Measurements from ENCODE around the gene EPHB1.

EPHB1 gene

DNA sequence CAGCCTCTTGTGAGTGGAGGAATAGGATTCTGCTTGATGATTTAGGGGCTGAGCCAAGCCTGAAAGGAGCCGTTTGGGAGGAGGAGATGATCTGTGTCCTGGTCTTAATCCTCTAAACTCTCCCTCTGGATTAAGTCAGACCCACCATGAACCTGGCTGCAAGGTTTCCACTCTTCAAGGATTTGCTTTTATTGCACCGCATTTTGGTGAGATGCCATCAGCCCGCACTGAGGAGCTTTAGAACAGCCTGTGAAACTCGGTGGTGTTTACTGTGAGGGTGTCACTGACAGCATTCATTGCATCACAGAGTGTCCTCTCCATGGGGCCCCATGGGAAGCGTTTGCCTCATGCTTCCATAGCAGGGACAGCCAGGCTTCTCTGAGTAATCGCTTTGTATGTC lies 59.2 kb downstream of the EPHB1 start:
- no peak for DNase-seq

DNA sequence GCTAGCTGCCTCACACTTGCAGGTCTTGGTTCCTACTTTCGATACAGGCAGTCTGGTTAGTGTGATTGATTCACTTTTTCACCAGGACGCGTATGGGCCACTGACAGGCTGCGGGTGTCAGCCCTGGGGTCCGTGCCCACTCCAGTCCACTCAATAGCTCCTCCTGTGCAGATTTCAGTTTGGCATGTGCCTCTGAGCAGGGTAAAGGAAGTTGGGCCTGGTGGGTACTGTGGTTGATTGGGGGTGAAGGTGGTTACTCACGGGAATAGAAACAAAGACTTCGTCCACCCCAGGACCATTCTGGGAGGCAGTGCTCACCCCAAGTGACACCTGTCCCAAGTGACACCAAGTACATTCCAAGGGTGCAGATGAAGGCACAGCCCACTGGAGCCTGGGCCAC lies 62.3 kb downstream of the EPHB1 start:
- no peak for DNase-seq

DNA sequence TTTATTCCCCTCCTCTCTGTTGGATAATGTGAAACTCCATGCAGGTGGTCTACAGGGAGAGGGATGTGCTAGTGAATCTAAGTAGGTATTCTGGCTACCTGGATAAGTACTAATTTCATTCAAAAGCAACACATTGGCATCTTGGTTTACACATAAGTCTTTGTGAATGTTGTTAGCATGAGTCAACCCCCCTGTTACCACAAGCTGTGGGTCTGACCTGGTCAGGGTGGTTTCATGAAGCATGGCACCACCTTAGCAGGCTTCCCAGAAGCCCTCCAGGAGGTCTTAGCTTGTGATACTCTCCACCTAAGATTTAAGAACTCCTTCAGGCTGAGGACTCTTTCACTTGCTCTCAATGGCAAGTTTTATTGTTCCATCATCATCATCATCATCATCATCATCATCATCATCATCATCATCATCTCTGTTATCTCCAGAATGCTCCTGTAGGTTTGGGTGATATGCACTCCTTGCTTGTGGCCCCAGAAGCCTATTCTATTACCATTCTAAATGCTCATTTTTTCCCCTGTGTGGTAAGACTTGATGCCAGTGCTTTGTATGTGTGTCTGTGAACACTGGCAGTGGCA lies 62.8 kb downstream of the EPHB1 start:
- no peak for DNase-seq

DNA sequence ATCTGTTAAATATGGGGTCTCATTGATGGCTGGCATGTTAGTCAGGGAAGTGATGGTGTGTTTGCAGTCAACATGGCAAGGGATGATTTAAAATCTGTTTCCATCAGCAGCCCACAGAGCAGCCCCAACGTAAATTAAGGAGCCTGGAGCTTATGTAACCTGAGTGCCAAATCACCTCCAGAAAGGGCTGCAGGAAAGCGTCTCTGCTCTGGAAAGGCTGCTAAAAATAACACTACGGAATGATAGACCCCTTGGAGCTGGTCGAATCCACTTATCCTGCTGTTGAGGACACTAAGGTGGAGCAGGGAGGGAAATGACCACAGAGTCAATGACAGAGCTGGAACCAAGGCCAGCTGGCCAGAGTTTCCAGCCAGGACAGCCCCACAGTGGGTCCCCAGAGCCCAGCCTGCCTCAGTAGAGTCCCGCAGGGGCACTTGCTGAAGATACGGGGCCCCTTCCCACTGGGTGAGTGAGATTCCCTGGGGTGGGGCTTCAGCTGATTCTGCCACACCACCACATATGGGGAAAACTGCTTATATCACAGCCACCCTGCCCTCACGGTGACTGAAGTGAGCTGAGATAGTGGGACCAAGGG lies 63.5 kb downstream of the EPHB1 start:
- no peak for DNase-seq

DNA sequence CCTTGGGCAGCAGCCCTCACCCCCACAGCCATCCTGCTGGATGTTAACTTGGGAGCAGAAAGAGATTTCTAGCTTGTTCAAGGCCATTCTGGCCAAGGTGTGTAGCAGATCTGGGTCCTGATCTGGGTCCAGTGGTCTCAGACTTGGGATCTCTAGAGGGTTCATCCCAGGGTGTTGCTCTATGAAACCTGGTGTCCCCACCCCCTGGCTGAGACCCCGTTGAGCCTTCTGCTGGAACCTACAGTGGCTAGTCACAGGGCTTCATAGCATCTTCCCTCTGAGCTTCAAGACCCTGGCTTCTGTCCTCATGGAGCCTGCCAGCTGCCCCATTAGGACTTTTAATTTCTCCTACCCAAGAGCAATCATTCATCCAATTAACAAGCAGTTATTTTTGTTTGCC lies 64.3 kb downstream of the EPHB1 start:
- no peak for DNase-seq

DNA sequence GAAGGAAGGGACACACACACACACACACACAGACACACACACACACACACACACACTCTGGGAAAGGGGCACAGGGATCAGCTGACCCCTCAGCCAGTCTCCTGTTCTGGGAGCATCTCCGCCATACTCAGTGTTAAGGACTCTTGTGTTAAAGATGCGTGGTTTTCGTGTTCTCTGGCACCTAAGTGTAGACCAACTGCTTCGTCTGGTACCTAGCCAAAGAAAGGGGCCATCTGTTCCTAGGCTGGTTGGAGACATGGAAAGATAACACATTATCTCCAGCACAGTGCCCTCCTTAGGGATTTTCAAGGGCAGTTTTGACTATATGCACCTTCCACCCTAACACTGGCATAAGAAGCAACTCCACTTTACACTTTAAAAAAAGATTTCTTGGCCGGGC lies 65.1 kb downstream of the EPHB1 start:
- DNase-seq = no peak

DNA sequence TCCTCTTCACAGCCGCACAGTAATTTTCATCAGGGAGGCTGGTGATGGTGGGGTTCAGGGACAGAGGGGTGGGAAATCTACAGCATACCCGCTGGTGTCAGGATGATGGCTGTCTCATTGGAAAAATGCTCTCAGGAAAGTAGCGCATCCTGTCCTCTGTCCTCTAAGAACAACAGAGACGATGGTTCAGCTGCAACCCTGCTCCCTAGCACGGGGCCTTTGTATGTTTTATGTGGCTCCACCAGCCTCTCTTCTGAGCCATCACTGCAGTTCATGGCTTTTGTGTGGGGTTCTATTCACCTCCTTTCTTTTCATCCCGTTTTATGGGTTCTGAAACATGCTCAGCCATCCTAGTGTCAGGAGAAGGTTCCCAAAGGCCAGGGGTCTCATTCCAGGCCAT lies 68.9 kb downstream of the EPHB1 start:
- no peak for DNase-seq

DNA sequence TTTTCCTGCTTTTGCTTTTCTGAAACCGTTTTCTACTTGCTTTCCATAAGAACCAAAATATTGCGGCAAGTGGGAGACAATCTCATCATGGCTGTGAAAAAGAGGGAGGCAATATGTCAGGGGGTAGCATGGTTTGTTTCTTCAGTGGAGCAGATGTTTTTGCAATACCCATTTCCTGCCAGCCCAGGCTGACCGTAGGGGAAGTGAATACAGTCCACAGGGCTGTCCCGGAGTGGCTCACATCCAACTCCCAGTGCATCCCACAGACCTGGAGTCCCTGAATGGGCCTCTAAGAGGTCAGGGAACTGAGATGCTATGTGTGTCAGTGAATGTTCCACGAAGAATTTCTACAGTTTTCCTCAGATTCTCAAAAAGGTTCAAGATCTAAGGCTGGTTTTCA lies 69.6 kb downstream of the EPHB1 start:
- no peak for DNase-seq

DNA sequence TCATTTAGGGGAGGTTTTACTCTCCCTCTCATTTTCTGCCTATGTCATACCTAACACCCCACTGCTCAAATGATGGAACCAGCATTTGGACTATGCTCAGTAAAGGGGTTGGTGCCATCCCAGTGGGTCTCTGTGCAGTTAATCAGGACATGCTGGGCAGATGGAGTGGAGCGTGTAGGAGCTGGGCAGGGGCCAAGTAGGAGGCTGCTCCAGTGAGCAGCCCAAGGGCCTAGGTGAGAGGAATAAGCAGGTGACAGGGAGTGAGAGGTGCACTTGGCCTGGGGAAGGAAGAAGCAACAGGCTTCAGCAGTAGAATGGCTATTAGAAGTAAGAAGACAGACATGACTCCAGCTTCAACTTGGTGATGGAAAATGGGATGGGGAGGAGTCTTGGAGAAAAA lies 72.2 kb downstream of the EPHB1 start:
- DNase-seq = no peak

DNA sequence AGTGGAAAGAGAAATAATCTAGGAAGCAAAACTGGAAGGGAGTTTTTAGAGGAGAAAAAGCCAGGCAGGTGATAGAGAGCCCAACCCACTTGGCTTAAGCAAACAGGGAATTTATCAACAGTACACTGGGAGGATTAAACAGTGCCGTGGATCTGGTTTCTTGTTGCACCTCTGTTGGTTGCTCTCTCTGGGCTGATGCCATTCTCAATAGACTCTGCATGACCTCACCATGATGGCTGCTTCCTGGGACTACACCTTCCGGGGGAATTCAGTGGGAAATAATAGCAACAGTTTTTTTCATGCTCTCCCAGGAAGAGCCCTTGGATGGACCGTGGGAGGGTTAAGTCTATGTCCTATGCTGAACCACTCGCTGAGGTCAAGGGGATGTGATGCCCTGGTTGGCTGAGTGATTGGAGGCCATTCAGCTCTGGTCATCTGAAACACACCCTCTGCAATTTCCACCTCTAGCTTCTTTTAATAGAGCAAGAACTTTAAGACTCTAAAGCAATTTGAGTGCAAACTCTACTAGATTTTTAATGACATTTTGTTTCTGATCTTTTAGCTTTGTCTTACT lies 74.2 kb downstream of the EPHB1 start:
- no peak for DNase-seq

DNA sequence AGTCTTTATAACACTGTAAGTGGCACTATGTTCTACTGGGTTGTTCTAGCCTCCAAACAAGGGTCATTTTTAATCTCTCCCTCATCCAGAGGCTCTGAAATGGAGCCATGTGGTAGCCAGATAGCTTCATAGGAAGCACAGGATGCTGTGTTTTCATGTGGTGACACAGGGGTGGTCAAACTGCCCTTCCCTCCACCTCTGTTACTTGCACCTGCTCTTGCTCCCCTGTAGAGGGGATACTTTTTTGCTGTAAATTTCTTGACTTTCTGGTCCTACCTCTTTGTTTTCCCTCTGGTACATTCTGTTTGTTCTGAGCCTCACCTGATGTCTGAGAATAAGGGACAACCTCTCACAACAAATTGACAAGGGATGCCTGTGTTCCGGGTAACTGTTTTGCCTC lies 76.8 kb downstream of the EPHB1 start:
- no peak for DNase-seq

DNA sequence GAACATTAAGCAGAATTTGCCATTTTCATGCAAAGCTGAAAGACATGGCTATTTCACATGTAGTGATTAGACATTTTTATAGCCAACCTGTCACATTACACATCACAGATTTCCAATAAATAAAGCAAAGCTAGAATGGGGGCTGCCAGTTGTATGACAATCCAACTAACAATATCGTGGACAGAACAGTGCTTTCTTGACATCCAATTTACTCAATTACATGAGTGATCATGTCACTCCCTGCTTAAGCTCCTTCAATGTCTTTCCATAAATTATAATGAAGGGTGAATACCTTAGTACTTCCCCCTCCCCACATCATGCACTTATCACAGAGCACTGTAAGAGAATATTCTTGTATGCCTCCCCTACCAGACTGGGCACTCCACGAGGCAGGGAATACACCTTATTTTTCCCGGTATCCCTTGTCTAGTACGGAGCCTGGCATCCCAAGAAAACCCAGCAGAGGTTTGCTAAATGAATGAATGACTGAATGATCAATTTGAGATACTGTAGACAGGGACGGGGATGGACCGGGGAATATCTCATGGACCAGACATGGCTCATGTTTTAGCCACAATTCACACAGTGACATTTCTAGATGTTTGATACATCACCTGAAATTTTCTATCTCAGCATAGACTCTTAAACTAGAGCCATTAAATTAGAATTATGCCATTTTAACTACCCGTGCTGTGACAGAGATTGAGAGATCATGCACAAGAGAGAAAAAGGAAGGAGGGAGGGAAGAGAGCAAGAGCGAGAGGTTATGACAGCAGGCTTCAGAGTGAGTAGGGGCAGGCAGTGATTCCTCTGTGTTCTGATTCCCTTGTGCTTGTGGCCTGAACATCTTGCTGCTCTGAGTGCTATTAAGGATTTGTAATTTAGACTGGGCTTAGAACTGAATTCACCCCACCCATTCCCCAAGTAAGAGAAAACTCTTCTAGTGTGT lies 77.7 kb downstream of the EPHB1 start:
- DNase-seq = no peak

DNA sequence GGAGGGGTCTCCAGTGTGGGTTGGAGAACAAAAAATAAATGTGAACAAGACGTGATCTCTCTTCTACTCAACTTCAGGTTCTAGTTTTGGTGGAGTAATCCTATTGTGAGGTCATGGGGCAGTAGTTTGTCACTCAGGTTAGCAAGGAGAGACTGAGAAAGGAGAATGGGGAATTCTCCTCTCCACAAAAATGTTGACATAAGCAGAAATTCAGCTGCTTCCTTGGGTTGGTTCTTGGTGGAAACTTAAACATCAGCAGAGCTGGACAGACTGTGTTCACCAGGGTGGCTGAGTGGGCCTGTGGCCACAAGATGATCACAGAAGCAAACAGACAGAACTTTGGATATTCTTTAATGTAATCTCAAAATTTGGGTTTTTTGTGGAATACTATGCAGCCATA lies 78.7 kb downstream of the EPHB1 start:
- DNase-seq = no peak

DNA sequence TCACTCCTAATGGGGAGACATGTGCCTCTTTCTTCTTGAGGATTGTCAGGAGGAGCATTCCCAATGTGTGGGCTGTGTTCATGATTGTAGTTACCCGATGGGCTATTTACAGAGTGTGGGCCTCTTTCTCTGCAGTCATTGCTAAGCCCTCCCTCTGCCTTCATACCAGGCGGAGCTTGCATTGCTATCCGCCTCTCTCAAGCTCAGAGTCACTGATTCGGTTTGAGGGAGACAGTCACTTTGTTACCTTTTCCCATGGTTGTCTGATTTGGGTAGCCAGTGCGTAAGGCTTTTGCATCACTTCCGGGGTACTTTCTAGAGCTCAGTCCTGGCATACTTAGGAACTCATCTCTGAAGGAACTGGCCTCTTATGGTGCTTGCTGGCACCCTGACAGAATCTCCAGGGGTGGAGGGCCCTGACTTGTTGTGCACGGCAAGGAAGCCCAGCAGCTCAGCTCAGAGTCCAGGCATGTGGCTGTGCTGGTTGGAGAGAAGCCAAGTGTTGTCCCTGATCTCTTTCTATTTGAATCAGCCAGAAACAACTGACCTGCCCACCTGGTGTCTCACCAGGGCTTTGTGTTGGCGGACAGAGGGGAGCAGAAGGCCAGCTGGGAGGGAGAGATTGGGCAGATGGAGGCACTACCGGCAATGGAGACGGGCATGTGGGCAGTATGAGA lies 79.8 kb downstream of the EPHB1 start:
- no peak for DNase-seq

DNA sequence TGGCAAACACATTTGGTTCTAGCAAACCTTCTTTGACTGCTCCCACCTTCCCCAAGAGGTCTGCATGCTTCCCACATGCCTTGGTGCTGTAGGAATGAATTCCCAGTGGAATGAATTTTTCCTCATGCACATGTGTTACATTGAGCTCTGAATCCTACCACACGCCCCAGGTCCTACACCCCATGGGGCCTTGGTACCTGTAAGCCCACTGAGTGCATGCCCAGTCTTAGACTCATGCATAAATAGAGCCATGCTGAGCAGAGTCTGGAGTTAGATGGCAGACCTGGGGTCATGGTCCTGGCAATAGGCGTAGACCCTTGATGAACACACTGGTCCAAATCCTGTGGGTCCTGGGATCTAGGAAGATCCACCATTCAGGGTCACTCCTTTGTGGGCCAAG lies 81.8 kb downstream of the EPHB1 start:
- no peak for DNase-seq

DNA sequence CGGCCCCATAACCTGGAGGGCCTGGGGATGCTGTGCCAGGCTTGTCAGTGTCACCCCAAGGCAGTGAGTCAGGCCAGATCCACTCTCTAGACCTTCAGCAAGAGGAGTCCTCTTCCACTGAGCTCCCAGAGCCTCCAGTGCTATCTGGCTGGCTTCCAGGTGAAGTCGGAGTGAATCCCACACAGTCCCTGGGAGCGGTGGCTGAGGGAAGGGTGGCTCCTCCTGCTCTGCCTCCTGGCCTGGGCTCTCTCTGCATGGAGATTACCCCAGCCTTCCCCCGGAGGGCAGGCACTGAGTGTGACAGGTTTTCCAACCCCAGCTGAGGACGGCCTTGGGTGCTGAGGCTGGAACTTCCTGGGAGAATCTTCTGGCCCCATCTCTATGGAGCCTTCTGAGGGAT lies 82.7 kb downstream of the EPHB1 start:
- no peak for DNase-seq

DNA sequence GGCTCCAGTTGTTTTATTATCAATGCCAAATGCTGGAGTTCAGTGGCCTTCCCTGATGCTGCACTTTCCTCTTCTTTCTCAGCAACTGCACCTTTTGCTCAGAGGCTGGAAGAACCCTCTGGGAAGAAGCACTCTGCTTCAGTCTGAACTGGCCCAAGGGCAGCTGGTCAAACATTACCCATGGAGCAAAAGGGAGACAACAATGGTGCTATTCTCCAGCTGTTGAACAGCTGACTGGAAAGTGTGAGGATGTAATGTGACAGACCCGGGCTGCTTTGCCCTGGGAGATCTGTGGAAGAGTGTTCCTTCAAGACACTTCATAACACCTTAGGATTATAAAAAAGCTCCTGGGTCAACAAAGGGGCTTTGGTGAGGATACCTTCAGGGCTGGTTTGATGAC lies 84.9 kb downstream of the EPHB1 start:
- DNase-seq = no peak

DNA sequence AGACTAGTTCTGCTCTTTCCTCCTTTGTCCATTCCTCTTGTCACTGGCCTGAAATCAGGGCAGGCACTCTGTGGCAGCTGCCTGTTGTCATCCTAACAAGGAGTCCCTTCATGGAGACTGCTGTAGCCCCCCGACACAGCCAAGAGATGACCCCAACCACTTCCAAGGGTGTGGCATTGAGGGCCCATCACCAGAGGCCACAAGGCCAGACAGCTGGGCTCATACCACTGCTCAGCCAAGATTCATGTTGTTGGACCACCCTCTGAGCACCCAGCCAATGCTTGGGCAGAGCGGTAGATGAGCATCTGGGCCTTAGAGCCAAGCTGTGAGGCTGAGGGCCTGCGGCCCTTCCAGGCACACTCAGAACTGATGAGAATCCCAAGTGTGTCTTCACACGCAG lies 85.4 kb downstream of the EPHB1 start:
- DNase-seq = no peak

DNA sequence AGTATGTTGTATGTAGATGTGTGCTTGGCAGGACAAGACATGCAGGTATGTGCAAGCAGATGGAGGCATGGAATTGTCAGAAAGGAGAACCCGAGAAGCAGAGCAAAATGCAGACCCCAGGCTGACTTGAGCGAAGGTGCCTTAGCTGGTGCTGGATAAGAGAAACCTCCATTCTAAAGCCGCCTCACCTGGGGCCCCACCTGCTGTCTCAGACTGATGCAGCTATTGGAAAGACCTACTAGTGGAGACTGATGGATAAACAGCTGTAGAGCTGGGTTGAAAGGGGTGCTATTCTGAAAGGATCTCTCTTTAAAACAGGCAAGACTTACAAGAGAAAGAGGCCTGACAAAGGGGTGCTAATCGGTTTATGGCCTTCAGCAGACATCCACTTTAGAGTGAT lies 86.2 kb downstream of the EPHB1 start:
- DNase-seq = no peak

DNA sequence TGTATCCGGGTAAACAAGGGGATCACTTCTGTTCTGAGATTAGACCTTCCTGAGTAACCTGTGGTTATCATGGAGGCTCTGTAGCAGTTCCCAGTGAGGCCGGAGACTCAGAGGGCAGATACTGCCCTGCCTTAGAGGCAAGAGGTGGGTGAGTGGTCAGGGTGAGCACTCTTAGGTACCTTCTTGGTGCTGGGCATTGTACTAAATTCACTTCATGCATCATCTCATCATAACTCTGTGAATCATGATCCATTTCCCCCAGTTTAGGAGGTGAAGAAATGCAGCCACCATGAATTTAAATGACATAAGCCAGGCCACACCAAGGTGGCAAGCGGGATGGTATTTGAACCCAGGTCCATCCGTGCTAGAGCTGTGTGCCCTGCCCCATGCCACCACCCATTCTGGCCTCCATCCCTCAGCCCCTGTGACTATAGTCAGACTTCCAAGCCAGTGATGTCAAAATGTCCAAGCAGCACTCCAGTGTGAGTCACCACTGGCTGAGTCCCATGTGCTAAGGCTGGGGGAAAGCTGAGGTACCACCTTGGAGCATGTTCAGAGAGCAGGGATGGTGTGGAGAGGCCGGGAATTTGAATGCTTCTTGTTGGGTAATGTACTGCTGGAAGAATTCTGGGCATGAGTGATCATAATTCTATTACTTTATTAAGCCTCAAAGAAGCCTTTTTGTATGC lies 88.8 kb downstream of the EPHB1 start:
- DNase-seq = no peak

DNA sequence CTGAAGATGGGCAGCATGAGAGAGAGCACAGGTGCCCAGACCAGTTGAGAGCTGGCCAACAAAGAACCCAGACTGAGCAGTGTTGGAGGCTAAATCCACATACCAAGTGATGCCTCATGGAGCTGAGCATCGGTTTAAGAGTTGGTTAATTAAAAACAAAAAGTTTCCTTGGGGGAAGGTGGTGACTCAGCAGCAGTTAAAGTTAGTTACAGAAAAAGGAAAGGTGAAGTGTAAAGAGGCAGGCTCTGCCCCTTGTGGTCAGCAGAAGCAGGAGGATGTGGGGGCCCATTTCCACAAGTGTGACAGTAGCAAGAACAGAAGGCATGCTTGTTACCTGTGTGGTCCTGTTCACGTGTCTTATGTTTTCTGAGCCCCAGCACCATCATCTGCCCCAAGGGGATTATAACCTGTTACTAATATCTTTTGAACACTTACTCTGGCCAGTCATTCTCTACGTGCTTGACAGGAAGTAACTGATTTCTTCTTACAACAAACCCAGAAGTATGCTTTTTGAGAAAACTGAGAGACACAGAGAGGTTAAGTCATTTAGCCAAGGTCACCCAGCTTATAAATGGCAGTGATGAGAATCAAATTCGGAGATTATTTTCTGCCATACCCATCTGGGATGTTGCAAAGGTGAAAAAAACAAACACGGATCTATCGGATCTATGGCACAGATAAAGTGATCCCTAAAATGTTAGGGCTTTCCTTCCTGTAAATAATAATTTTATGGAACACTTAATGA lies 91.0 kb downstream of the EPHB1 start:
- DNase-seq = no peak

DNA sequence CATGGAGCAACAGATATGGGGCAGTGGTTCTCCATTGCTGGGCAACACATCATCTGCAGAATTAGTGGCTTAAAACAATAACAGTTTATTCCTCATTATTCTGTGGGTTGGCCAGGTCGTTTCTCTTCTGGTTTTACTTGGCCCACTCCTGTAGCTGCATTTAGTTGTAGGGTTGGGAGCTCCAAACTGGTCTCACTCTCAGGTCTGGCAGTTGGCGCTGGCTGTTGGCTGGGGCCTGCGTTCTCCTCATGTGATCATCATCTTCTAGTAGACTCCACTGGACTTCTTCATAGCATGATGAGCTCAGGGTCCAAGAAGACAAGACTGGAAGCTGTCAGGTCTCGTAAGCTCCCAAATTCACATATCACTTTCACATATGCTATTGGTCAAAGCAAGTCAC lies 91.9 kb downstream of the EPHB1 start:
- no peak for DNase-seq
